Rectal smooth muscle tissue (tissue), 1 donor: Measurements from ENCODE around the gene SOX21.

Experiments
- H3K27ac ChIP-seq: one replicate; pipeline ENCODE4 v1.7.0; 2013; ENCODE audit warnings: low read depth, low read length, inconsistent platforms
- H3K27me3 ChIP-seq: one replicate; pipeline ENCODE4 v1.7.0; 2013; ENCODE audit warnings: low read length; ENCODE audit not compliant: control insufficient read depth, insufficient read depth
- H3K36me3 ChIP-seq: one replicate; pipeline ENCODE4 v1.7.0; 2013; ENCODE audit warnings: low read length; ENCODE audit not compliant: control insufficient read depth, insufficient read depth
- H3K4me1 ChIP-seq: one replicate; pipeline ENCODE4 v1.7.0; 2013; ENCODE audit warnings: low read length; ENCODE audit not compliant: control insufficient read depth, insufficient read depth
- H3K4me3 ChIP-seq: one replicate; pipeline ENCODE4 v1.7.0; 2013; ENCODE audit warnings: low read length
- H3K9ac ChIP-seq: one replicate; pipeline ENCODE4 v1.7.0; 2013; ENCODE audit warnings: low read length

Gene SOX21

DNA sequence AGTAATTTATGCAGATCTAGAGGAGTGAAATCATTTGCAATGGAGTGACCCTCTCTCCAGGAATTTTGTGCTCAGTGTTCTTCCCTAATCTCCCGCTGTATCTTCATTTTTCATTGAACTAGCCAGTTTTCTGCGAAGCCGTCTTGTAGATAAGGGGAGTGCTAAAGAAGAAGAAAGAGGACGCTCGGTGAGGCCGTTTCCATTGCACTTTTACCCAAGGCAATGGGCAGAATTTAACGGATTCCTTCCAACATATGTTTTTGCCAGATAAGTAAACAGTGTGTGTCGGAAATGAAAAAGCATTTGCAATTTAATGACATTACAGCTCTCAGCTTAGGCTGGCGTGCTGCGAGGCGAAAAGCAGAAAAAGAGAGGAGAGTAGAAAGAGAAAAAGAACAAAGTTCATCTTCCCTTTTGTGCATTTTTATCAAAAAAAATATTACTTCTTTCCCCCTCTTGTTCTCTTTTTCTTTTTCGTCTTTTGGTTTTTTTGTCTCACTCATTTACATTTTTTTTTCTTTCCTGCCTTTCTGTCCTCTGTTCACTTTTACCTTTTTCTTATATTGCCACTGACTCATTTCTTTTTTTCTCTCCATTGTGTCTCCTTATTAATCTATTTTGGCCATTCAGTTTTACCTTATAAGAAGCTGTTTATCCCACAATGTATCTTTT, 49.9 kb downstream of the SOX21 start:
- Histone ChIP-seq H3K4me1 (no peaks in the 10 kb centered on the region), H3K36me3 (no peaks in the 10 kb centered on the region), H3K4me3 (no peak overlapping the region), H3K27ac (no peak overlapping the region), H3K9ac (no peak overlapping the region), H3K27me3 (no peaks in the 10 kb centered on the region)

DNA sequence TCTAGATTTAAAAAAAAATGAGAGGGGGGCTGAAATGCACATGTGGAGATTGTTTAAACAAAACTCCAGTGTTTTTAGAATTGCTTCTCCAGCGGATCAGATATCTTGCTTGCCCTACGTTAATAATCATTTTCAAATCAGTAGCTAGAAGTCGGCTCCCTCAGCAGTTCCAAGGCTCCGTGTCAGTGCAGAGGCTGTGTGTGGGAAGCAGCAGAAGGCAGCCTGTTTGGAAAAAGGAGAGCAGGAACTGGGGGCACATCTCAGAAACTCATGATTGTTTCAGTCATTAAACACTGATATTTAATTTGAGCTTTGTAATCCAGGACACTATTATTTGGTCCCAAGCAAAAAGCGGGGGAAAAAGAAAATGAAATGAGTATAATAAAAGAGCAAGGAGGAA, 50.9 kb downstream of the SOX21 start:
- no peaks in the 10 kb centered on the region for H3K36me3 ChIP-seq
- no peaks in the 10 kb centered on the region for H3K4me1 ChIP-seq
- H3K4me3 ChIP-seq: no peak overlapping the region
- H3K27ac ChIP-seq: no peak overlapping the region
- H3K9ac ChIP-seq: no peak overlapping the region
- H3K27me3 ChIP-seq: no peaks in the 10 kb centered on the region

DNA sequence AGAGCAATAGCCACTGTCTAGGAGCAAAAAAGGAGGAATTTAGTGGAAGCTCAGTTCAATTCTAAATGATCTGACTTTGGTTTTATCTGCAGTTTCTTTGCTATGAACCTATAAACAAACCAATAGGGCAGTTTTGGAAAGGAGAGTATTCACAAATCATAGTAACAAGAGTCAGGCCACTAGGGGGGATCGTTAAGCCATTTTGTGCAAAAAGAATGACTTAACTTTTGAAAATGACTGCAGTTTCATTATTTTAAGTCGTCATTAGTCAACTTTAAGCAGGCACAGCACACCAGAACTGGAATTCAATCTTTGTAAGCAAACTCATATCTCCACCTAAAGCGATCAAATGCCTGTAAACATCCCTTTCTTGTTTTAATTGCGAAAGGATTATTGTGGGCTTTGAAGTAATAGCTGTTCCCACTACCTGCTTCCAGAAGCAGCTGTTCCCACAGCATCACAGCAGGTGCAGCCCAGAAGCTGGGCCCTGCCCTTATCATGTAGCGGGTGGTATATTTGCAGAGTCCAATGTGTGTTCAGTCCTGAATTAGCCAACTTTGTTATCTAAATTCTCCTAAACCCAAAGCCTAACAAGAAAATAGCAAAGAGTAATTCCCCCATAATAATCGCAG, 51.5 kb downstream of the SOX21 start:
- Histone ChIP-seq H3K36me3 (no peaks in the 10 kb centered on the region), H3K4me1 (no peaks in the 10 kb centered on the region), H3K27me3 (no peaks in the 10 kb centered on the region), H3K4me3 (no peak overlapping the region), H3K9ac (no peak overlapping the region), H3K27ac (no peak overlapping the region)
